Measurements from ENCODE around the gene GNAS. TPM values are rescaled to one million over a fixed set of nuclear protein-coding genes. Genes with fewer than 3 reads are reported as not detected.
A peak's percentile ranks its signal among the peaks of the same experiment; 100 is the strongest.

The GNAS gene
- total and polyA plus RNA-seq, 10 of the 15 experiments (the other 5 are each of a cell fraction or from before 2014, with no cell fraction given), result 209 to 950 (median 394) TPM

DNA sequence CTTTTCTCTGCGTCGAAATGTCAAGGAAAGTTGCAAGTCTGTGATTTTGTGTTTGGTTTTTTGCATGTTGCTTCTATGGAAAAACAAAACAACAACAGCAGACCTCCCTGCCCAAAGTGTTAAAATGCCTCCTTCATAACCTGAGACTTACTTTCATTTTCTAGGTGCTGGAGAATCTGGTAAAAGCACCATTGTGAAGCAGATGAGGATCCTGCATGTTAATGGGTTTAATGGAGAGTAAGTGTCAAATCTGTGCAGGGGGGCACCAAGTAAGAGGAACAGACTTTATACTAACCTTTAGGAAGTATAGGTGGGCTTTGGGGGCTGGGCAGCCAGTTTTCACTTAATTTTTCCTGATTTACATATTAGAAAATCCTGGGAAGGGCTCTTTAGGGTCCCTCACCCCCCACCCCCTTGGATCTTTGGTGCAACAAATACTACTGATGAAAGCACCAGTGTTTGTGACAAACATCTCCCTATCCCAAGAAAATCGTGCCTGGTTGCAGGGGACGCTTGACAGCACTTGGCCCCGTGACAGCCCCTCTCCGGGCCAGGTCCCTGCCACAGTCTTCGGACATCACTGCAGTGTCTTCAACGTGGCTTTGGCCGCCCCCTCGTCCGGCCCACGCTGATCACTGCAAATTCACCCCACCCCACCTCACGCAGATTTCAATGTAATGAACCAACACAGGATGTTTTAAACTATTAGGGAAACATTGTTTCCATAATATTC lies 43.1 kb downstream of the GNAS start:
- H3K79me2 ChIP-seq (ENCODE audit: control insufficient read depth, insufficient read depth, low read length), result peaks cover 92% of the 10 kb centered on the region
- CTCF ChIA-PET, result no interaction called here
- H3K4me1 ChIP-seq (ENCODE audit: control insufficient read depth, insufficient read depth, low read length), result peaks cover 14% of the 10 kb centered on the region
- SMC1A ChIA-PET (ENCODE audit: uncharacterized antibody, unreplicated experiment), result interaction anchor here (1.2 to 2.1 kb wide), 2 partner anchors 8 to 12 kb away, joined by 4 to 5 read pairs; no protein-coding TSS in a partner anchor
- intact Hi-C loops (cut with micrococcal nuclease; ENCODE audit: unreplicated experiment), result no loop called here
- in situ Hi-C loops (cut with MboI), result no loop called here
- H2AFZ ChIP-seq (ENCODE audit: control insufficient read depth, low read depth, low read length), result no peak overlapping the region
- peak overlapping the region; percentile 67 for H3K4me3 ChIP-seq
- H3K9me3 ChIP-seq (replicated peaks; ENCODE audit: control insufficient read depth, insufficient read depth, low read length), result no peaks in the 10 kb centered on the region
- BruUV-seq (replicated peaks), result no TSS peak
- no peaks in the 10 kb centered on the region for H3K27me3 ChIP-seq (replicated peaks in 1 of 2; ENCODE audit: control insufficient read depth in 2 of 2, insufficient read depth in 2 of 2, low read length in 1 of 2)
- H3K36me3 ChIP-seq (ENCODE audit: control insufficient read depth in 2 of 2, insufficient read depth in 2 of 2, low read length in 1 of 2), result peaks cover 0 to 23% of the 10 kb centered on the region in 2 experiments
- FAIRE-seq (no peak), DNase-seq (ENCODE audit: low read depth, low spot score) (no peak), ATAC-seq (no peak)
- WGBS (ENCODE audit: insufficient coverage, insufficient replicate concordance, low lambda C conversion rate, missing lambda C conversion rate), result 89% methylated on average over 13 of the region's 13 CpGs
- peak overlapping the region; percentile 24 for H3K27ac ChIP-seq (ENCODE audit: control insufficient read depth, insufficient read depth)
- no peak overlapping the region; the same call in 1 of the 2 replicates for H3K9ac ChIP-seq (ENCODE audit: control insufficient read depth, insufficient read depth, low read length)
- TF ChIP-seq POLR2AphosphoS2 (IDR thresholded peaks at IDR 0.05; ENCODE audit: low read depth, low read length) (no peak), POLR2A (IDR thresholded peaks at IDR 0.05; ENCODE audit: low read depth, low read length) (peak; percentile 38; the same call in 1 of the 2 replicates)
- RAD21 ChIA-PET (ENCODE audit: unreplicated experiment), result no interaction called here
- peak overlapping the region; percentile 86 for H3K4me2 ChIP-seq (ENCODE audit: control insufficient read depth, insufficient read depth)
- POLR2A ChIA-PET, result no interaction called here
- peaks cover 5% of the 10 kb centered on the region; the same call in 1 of the 2 replicates for H4K20me1 ChIP-seq (ENCODE audit: control insufficient read depth, insufficient read depth)

- Histone ChIP-seq H3K9ac (ENCODE audit: control insufficient read depth, insufficient read depth, low read length) (no peak overlapping the region), H3K36me3 (ENCODE audit: control insufficient read depth in 2 of 2, insufficient read depth in 2 of 2, low read length in 1 of 2) (peaks cover 0 to 23% of the 10 kb centered on the region in 2 experiments), H3K4me3 (no peak overlapping the region; the same call in 1 of the 2 replicates), H3K79me2 (ENCODE audit: control insufficient read depth, insufficient read depth, low read length) (peaks cover 98% of the 10 kb centered on the region), H3K9me3 (replicated peaks; ENCODE audit: control insufficient read depth, insufficient read depth, low read length) (no peaks in the 10 kb centered on the region), H4K20me1 (ENCODE audit: control insufficient read depth, insufficient read depth) (peaks cover 5% of the 10 kb centered on the region; the same call in 1 of the 2 replicates), H3K27me3 (replicated peaks in 1 of 2; ENCODE audit: control insufficient read depth in 2 of 2, insufficient read depth in 2 of 2, low read length in 1 of 2) (no peaks in the 10 kb centered on the region), H2AFZ (ENCODE audit: control insufficient read depth, low read depth, low read length) (no peak overlapping the region), H3K4me2 (ENCODE audit: control insufficient read depth, insufficient read depth) (no peak overlapping the region), H3K27ac (ENCODE audit: control insufficient read depth, insufficient read depth) (no peak overlapping the region), H3K4me1 (ENCODE audit: control insufficient read depth, insufficient read depth, low read length) (peaks cover 14% of the 10 kb centered on the region)
- in situ Hi-C loops (cut with MboI), result no loop called here
- 75% methylated on average over 3 of the region's 3 CpGs for WGBS (ENCODE audit: insufficient coverage, insufficient replicate concordance, low lambda C conversion rate, missing lambda C conversion rate)
- no TSS peak for BruUV-seq (replicated peaks)
- no peak for TF ChIP-seq SMAD1 (IDR thresholded peaks at IDR 0.05; ENCODE audit: low read depth, partially characterized antibody)
- no peak for TF ChIP-seq SIN3A (IDR thresholded peaks at IDR 0.05; ENCODE audit: low read depth, low read length)
- TF ChIP-seq POLR2AphosphoS5 (IDR thresholded peaks at IDR 0.05; ENCODE audit: low read length), result peak; percentile 28; the same call in 1 of the 2 replicates
- TF ChIP-seq ATF7 (IDR thresholded peaks at IDR 0.05; ENCODE audit: low read depth), result peak; percentile 33; the same call in 1 of the 2 replicates
- no peak for TF ChIP-seq ZNF687 (IDR thresholded peaks at IDR 0.05)
- ChIA-PET CTCF (interaction anchor here (1.8 kb wide), 1 partner anchor 10 kb away, joined by 5 read pairs; no protein-coding TSS in a partner anchor), RAD21 (ENCODE audit: unreplicated experiment) (interaction anchor here (1.2 kb wide), 1 partner anchor 10 kb away, joined by 3 read pairs; no protein-coding TSS in a partner anchor), SMC1A (ENCODE audit: uncharacterized antibody, unreplicated experiment) (interaction anchor here (1.2 to 3.5 kb wide), 3 partner anchors 10 to 80 kb away, joined by 3 to 28 read pairs (median 3); no protein-coding TSS in a partner anchor), POLR2A (interaction anchor here (0.7 to 3.2 kb wide), 3 partner anchors 8 to 159 kb away, joined by 3 to 15 read pairs (median 3); no protein-coding TSS in a partner anchor)
- FAIRE-seq (no peak), ATAC-seq (no peak), DNase-seq (ENCODE audit: low read depth, low spot score) (no peak)
- intact Hi-C loops (cut with micrococcal nuclease; ENCODE audit: unreplicated experiment), result no loop called here
Measured at GRCh38 chr20:58896820-58897219, 44.3 kb downstream of the GNAS start.
